HL-60 (cell line): ENCODE data around the gene CHTOP.

Experiments used
- DNase-seq, 2 experiments: peaks; one replicate each; pipeline ENCODE4 v3.0.0-alpha.2; 2010 to 2020; ENCODE audit warnings: low read depth in 1 of 2, low spot score in 1 of 2
- H3K27ac ChIP-seq: fragments of 250-450 bp; sonication (Bioruptor Pico); replicated peaks from 2 replicates; pipeline ENCODE4 v1.5.1; 2020; ENCODE audit warnings: mild to moderate bottlenecking, moderate library complexity
- H3K27me3 ChIP-seq: fragments of 250-450 bp; sonication (Bioruptor Pico); 2 replicates; pipeline ENCODE4 v1.5.1; 2021; ENCODE audit warnings: mild to moderate bottlenecking, moderate library complexity; ENCODE audit not compliant: insufficient read depth, poor library complexity, severe bottlenecking
- H3K4me3 ChIP-seq: replicated peaks from 2 replicates; pipeline ENCODE4 v1.5.1; 2011; ENCODE audit warnings: mild to moderate bottlenecking, control low read depth, low read length; ENCODE audit not compliant: insufficient read depth
- CTCF ChIP-seq: IDR thresholded peaks from one replicate; pipeline ENCODE4 v1.5.1; 2011; ENCODE audit warnings: low read length, control low read depth, inconsistent platforms; ENCODE audit not compliant: insufficient read depth
- GABPA ChIP-seq: IDR thresholded peaks from 2 replicates; pipeline ENCODE4 v1.6.1; 2012; ENCODE audit warnings: low read depth
- POLR2AphosphoS5 ChIP-seq: IDR thresholded peaks from 2 replicates; pipeline ENCODE4 v1.6.1; 2012; ENCODE audit warnings: low read depth
- SPI1 ChIP-seq: IDR thresholded peaks from 2 replicates; pipeline ENCODE4 v1.6.1; 2012; ENCODE audit warnings: low read depth, mild to moderate bottlenecking, borderline replicate concordance
- long read RNA-seq: library from polyadenylated mRNA; unstranded; transcript quantifications from one replicate; pipeline ENCODE4 v2.0.0, GENCODE V29; 2020
- TF ChIP-seq, protein P1 (sequence below): IDR thresholded peaks from 2 replicates; pipeline ENCODE4 v1.6.1; 2012; ENCODE audit warnings: low read depth; ENCODE audit not compliant: insufficient replicate concordance

Gene CHTOP
- long read RNA-seq, transcript CHTOP-203 (6 exons, 2,165 nt): major isoform, 185 of 379 reads
- long read RNA-seq, transcript CHTOP-204 (6 exons, 2,096 nt): minor isoform, 132 of 379 reads
- long read RNA-seq, partial matches to known transcripts: 6 of 379 reads
- long read RNA-seq, other reads (novel, unspliced or antisense): 53 of 379 reads

DNA sequence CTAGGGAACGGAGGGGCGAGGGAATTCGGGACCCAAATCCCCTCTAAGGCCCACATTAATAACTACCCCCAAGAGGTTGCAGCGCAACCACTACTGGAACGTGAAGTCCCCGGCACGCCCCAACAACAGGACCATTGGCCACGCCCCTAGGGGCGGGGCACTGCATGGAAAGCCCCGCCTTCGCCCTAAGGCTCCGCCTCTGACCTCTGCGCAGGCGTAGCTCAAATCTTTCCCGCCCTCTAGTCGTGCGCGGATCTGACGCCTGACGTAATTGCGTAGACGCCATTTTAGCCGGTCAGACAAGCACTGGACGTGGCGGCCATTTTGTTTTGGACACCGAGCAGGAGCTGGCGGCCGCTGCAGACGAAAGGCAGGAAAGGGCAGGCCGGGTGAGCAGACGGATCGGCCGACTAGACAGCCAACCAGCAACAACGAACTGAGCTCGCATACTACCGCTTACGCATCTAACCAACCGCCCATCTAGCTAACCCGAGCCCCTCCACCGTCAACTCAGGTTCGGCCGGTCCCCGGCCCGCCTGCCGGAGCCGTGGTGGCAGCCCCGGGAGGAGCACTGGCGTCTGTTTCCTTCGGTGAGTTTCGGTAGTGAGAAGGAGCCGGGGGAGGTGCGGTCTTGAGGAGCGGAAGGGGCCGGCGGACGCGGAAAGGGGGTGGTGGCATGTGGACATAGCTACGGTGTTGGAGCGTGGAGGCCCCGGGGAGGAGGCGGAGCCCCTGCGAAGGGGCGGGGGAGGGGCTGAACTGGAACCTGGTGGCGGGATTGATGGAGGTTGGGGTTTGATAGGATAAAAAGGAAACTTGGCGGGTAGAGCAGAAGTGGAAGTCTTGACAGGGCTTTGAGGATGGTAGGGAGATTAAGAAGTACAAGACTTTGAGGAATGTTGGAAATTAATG lies at the start of gene CHTOP:
TSS of gene CHTOP (plus strand) at position 313 of the 912 bp plus-strand sequence. CDS start 2,523 bp downstream, outside the sequence.
- no peaks in the 10 kb centered on the region for H3K27me3 ChIP-seq
- TF ChIP-seq POLR2AphosphoS5 (peak; percentile 96), SPI1 (no peak; the same call in 1 of the 2 replicates)
- TF ChIP-seq, protein P1, sequence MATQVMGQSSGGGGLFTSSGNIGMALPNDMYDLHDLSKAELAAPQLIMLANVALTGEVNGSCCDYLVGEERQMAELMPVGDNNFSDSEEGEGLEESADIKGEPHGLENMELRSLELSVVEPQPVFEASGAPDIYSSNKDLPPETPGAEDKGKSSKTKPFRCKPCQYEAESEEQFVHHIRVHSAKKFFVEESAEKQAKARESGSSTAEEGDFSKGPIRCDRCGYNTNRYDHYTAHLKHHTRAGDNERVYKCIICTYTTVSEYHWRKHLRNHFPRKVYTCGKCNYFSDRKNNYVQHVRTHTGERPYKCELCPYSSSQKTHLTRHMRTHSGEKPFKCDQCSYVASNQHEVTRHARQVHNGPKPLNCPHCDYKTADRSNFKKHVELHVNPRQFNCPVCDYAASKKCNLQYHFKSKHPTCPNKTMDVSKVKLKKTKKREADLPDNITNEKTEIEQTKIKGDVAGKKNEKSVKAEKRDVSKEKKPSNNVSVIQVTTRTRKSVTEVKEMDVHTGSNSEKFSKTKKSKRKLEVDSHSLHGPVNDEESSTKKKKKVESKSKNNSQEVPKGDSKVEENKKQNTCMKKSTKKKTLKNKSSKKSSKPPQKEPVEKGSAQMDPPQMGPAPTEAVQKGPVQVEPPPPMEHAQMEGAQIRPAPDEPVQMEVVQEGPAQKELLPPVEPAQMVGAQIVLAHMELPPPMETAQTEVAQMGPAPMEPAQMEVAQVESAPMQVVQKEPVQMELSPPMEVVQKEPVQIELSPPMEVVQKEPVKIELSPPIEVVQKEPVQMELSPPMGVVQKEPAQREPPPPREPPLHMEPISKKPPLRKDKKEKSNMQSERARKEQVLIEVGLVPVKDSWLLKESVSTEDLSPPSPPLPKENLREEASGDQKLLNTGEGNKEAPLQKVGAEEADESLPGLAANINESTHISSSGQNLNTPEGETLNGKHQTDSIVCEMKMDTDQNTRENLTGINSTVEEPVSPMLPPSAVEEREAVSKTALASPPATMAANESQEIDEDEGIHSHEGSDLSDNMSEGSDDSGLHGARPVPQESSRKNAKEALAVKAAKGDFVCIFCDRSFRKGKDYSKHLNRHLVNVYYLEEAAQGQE: peak; percentile 62
- H3K4me3 ChIP-seq: peak within 1 kb of the TSS; percentile 51
- peak within 1 kb of the TSS; percentile 99 for H3K27ac ChIP-seq
- DNase-seq: peak; percentile 94 to 98

GRCh38 chr1:153585006-153585405 lies 48.9 kb upstream of the CHTOP start:
- Histone ChIP-seq H3K27me3 (peaks cover 4% of the 10 kb centered on the region), H3K4me3 (no peak overlapping the region), H3K27ac (no peak overlapping the region)
- no peak for DNase-seq
- TF ChIP-seq, protein P1: no peak
- TF ChIP-seq GABPA: no peak
- no peak for TF ChIP-seq SPI1
- TF ChIP-seq POLR2AphosphoS5: no peak
- TF ChIP-seq CTCF: no peak

GRCh38 chr1:153586347-153586746 lies 47.5 kb upstream of the CHTOP start:
- no peak for DNase-seq
- H3K4me3 ChIP-seq: no peak overlapping the region
- TF ChIP-seq SPI1 (no peak), GABPA (no peak), POLR2AphosphoS5 (no peak), CTCF (no peak)
- TF ChIP-seq, protein P1: no peak
- H3K27me3 ChIP-seq: peaks cover 4% of the 10 kb centered on the region
- H3K27ac ChIP-seq: no peak overlapping the region
